HepG2 (cell line): ENCODE measurements around the gene ZSCAN32. TPM values are rescaled to one million over a fixed set of nuclear protein-coding genes. Genes with fewer than 3 reads are reported as not detected.

ENCODE experiments used
- MYC ChIP-seq: sonication (generic); formaldehyde crosslinking; IDR thresholded peaks from 2 replicates; pipeline ENCODE4 v1.9.0; 2021; ENCODE audit warnings: missing genetic modification reagents, borderline replicate concordance
- MZF1 ChIP-seq: sonication (generic); formaldehyde crosslinking; IDR thresholded peaks from 2 replicates; pipeline ENCODE4 v1.8.1; 2023; ENCODE audit warnings: mild to moderate bottlenecking, missing genetic modification reagents, borderline replicate concordance
- NFRKB ChIP-seq: fragments of 450-650 bp; IDR thresholded peaks from 2 replicates; pipeline ENCODE4 v1.6.1; 2017
- PCBP2 ChIP-seq: fragments of 200-400 bp; formaldehyde crosslinking; optimal IDR thresholded peaks from 2 replicates; pipeline ENCODE3; 2018; ENCODE audit warnings: low read length, low read depth; ENCODE audit not compliant: poor library complexity, severe bottlenecking
- polyA plus RNA-seq, 8 experiments: library from polyadenylated mRNA; depleted of rRNA in 3 of 8; stranded (reverse) in 7 of 8; unstranded in 1 of 8; fragments of >200 nt; fragmentation: Illumina TruSeq in 4 of 8; extraction: Trizol in 4 of 8; gene quantifications; 2 replicates each; pipeline versions ENCODE4 v1.2.1 to v1.2.3, GENCODE V29; 2011 to 2016; ENCODE audit warnings: low read depth in 4 of 8, missing spikeins in 1 of 8, mixed read lengths in 1 of 8; ENCODE audit not compliant: insufficient read depth in 1 of 8
- total RNA-seq, 5 experiments: library from RNA; depleted of rRNA; stranded (reverse); fragments of >200 nt; fragmentation: Illumina TruSeq; extraction: Trizol; gene quantifications; 2 replicates each; pipeline ENCODE4 v1.2.3, GENCODE V29; 2016; ENCODE audit warnings: low read depth in 1 of 5
- TF ChIP-seq, protein P1 (sequence below): sonication (generic); formaldehyde crosslinking; IDR thresholded peaks from 2 replicates; pipeline ENCODE4 v1.4.0; 2020; ENCODE audit warnings: mild to moderate bottlenecking, missing genetic modification reagents
- TF ChIP-seq, protein P2 (sequence below): sonication (generic); formaldehyde crosslinking; IDR thresholded peaks from 2 replicates; pipeline ENCODE4 v1.4.0; 2020; ENCODE audit warnings: missing genetic modification reagents
- TF ChIP-seq, protein P3 (sequence below): sonication (generic); formaldehyde crosslinking; IDR thresholded peaks from 2 replicates; pipeline ENCODE4 v1.4.0; 2020; ENCODE audit warnings: missing genetic modification reagents
- TF ChIP-seq, protein P4 (sequence below): sonication (generic); formaldehyde crosslinking; IDR thresholded peaks from 2 replicates; pipeline ENCODE4 v1.5.1; 2020; ENCODE audit warnings: missing genetic modification reagents, mild to moderate bottlenecking, borderline replicate concordance
- TF ChIP-seq, protein P5 (sequence below): sonication (generic); formaldehyde crosslinking; IDR thresholded peaks from 2 replicates; pipeline ENCODE4 v1.5.1; 2020; ENCODE audit warnings: mild to moderate bottlenecking, missing genetic modification reagents, borderline replicate concordance

ZSCAN32 gene
- total and polyA plus RNA-seq, 2 of the 13 experiments (the other 11 are each of a cell fraction or from before 2014, with no cell fraction given) = 10.7 to 12.8 TPM

DNA sequence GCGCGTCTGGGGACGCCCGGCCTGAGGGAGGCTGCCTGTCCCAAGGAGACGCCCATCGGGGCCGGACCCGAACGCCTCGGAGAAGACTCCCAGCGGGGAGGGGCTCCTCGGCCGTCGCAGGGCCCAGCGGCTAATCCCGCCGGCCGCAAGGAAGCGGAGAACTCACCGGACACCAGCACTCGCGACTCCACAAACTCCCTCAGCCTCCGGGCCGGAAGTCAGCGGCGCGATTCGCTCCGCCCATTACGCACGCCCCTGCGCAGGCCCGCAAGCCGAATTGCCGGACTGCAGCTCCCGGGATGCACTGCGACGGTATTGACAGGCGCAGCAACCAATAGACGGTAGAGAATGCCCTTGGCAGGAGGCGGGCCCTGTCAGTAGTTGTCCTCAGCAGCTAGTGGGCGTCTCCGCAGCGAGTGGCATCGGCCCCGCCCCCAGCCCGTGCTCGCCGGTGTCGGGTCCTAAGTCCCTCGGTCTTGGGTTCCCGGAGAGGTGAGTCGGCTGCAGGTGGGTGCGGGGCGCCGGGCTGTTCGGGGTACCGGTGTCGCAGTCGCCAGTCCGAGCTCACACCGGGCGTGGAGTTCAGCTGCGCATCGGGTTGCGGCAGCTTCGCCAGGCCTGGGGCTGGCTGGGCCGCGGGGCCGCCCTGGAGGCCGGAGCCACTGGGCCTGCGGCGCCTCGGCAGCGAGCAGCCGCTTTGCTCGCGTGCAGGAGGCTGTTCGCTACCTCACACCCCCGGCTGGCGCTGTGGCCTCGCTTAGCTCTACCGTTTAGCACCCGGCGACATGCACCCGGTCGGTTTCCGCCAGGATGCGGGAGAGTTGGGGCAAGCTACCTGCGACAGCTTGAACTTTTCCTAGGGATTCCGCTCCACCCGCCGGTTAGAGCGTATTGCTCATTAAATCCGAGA is at the start of gene ZSCAN32, which contains the start of gene ZNF174 (continued):
- TF ChIP-seq, protein P1, sequence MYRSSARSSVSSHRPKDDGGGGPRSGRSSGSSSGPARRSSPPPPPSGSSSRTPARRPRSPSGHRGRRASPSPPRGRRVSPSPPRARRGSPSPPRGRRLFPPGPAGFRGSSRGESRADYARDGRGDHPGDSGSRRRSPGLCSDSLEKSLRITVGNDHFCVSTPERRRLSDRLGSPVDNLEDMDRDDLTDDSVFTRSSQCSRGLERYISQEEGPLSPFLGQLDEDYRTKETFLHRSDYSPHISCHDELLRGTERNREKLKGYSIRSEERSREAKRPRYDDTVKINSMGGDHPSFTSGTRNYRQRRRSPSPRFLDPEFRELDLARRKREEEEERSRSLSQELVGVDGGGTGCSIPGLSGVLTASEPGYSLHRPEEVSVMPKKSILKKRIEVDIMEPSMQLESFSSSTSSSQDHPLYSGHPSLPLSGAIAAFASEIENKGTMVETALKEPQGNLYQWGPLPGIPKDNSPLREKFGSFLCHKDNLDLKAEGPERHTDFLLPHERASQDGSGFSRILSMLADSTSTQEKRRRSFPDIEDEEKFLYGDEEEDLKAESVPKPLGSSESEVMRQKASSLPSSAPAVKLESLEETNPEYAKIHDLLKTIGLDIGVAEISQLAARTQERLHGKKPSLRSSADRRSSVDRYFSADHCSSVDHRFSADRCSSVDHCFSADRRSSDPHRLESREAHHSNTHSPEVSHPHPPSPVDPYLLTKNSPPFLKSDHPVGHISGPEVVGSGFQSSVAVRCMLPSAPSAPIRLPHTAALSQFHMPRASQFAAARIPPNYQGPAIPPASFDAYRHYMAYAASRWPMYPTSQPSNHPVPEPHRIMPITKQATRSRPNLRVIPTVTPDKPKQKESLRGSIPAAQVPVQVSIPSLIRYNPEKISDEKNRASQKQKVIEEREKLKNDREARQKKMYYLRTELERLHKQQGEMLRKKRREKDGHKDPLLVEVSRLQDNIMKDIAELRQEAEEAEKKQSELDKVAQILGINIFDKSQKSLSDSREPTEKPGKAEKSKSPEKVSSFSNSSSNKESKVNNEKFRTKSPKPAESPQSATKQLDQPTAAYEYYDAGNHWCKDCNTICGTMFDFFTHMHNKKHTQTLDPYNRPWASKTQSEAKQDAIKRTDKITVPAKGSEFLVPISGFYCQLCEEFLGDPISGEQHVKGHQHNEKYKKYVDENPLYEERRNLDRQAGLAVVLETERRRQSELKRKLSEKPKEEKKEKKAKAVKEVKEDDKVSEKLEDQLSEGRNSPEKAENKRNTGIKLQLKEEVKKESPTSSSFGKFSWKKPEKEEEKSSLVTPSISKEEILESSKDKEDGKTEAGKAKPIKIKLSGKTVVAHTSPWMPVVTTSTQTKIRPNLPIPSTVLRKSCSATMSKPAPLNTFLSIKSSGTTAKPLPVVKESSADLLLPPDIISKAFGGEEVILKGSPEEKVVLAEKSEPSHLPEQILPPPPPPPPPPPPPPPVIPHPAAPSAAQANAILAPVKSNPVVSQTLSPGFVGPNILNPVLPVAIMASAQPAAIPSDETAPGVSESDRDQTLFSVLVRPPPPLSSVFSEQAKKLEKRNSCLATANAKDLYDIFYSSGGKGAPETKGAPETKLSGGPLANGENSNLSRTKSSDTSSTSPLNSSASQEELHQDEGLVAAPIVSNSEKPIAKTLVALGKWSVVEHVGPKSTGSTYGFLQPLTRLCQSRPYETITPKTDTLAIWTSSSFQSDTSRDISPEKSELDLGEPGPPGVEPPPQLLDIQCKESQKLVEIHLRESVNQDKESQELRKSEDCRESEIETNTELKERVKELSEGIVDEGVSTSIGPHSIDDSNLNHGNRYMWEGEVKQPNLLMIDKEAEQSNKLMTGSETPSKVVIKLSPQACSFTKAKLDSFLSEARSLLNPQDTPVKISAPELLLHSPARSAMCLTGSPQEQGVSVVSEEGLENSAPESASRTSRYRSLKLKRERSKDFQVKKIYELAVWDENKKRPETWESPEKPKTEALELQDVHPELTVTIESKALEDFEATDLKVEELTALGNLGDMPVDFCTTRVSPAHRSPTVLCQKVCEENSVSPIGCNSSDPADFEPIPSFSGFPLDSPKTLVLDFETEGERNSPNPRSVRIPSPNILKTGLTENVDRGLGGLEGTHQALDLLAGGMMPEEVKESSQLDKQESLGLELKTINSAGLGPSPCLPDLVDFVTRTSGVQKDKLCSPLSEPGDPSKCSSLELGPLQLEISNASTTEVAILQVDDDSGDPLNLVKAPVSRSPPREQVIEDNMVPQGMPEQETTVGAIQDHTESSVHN (CRISPR knock-in tag) = no peak
- TF ChIP-seq, protein P2, sequence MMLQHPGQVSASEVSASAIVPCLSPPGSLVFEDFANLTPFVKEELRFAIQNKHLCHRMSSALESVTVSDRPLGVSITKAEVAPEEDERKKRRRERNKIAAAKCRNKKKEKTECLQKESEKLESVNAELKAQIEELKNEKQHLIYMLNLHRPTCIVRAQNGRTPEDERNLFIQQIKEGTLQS (CRISPR knock-in tag) = 0 out of 2 replicates have a peak, but pooled peaks have one; percentile 25
- TF ChIP-seq MYC (CRISPR knock-in tag) (peak; percentile 78; the same call in 1 of the 2 replicates), PCBP2 (no peak), NFRKB (no peak), MZF1 (no peak)
- TF ChIP-seq, protein P3, sequence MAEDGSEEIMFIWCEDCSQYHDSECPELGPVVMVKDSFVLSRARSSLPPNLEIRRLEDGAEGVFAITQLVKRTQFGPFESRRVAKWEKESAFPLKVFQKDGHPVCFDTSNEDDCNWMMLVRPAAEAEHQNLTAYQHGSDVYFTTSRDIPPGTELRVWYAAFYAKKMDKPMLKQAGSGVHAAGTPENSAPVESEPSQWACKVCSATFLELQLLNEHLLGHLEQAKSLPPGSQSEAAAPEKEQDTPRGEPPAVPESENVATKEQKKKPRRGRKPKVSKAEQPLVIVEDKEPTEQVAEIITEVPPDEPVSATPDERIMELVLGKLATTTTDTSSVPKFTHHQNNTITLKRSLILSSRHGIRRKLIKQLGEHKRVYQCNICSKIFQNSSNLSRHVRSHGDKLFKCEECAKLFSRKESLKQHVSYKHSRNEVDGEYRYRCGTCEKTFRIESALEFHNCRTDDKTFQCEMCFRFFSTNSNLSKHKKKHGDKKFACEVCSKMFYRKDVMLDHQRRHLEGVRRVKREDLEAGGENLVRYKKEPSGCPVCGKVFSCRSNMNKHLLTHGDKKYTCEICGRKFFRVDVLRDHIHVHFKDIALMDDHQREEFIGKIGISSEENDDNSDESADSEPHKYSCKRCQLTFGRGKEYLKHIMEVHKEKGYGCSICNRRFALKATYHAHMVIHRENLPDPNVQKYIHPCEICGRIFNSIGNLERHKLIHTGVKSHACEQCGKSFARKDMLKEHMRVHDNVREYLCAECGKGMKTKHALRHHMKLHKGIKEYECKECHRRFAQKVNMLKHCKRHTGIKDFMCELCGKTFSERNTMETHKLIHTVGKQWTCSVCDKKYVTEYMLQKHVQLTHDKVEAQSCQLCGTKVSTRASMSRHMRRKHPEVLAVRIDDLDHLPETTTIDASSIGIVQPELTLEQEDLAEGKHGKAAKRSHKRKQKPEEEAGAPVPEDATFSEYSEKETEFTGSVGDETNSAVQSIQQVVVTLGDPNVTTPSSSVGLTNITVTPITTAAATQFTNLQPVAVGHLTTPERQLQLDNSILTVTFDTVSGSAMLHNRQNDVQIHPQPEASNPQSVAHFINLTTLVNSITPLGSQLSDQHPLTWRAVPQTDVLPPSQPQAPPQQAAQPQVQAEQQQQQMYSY (CRISPR knock-in tag) = no peak
- TF ChIP-seq, protein P4, sequence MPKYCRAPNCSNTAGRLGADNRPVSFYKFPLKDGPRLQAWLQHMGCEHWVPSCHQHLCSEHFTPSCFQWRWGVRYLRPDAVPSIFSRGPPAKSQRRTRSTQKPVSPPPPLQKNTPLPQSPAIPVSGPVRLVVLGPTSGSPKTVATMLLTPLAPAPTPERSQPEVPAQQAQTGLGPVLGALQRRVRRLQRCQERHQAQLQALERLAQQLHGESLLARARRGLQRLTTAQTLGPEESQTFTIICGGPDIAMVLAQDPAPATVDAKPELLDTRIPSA (CRISPR knock-in tag) = no peak
- TF ChIP-seq, protein P5, sequence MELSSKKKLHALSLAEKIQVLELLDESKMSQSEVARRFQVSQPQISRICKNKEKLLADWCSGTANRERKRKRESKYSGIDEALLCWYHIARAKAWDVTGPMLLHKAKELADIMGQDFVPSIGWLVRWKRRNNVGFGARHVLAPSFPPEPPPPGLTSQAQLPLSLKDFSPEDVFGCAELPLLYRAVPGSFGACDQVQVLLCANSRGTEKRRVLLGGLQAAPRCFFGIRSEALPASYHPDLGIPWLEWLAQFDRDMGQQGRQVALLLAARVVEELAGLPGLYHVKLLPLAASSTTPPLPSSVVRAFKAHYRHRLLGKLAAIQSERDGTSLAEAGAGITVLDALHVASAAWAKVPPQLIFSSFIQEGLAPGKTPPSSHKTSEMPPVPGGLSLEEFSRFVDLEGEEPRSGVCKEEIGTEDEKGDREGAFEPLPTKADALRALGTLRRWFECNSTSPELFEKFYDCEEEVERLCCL (CRISPR knock-in tag) = no peak
